H9 (cell line): Measurements from ENCODE around the gene SMARCAL1. TPM values are rescaled to one million over a fixed set of nuclear protein-coding genes. Genes with fewer than 3 reads are reported as not detected.

ENCODE experiments used
- DNase-seq: peaks from one replicate; pipeline ENCODE4 v3.0.0-alpha.2; 2017
- H2AFZ ChIP-seq: one replicate; pipeline ENCODE4 v1.6.1; 2013; ENCODE audit warnings: mild to moderate bottlenecking, low read length, control low read depth, moderate library complexity
- H2AK5ac ChIP-seq: 2 replicates; pipeline ENCODE4 v1.6.1; 2013; ENCODE audit warnings: low read length, control low read depth, mixed read lengths; ENCODE audit not compliant: insufficient read length
- H2BK120ac ChIP-seq: one replicate; pipeline ENCODE4 v1.6.1; 2013; ENCODE audit warnings: low read depth, mild to moderate bottlenecking, low read length, control low read depth, inconsistent platforms; ENCODE audit not compliant: poor library complexity, severe bottlenecking
- H2BK12ac ChIP-seq: 2 replicates; pipeline ENCODE4 v1.6.1; 2013; ENCODE audit warnings: low read length, control low read depth, mixed read lengths, low read depth; ENCODE audit not compliant: insufficient read length
- H2BK15ac ChIP-seq: 2 replicates; pipeline ENCODE4 v1.6.1; 2013; ENCODE audit warnings: low read depth, low read length, control low read depth
- H2BK20ac ChIP-seq: one replicate; pipeline ENCODE4 v1.6.1; 2013; ENCODE audit warnings: low read depth, mild to moderate bottlenecking, low read length, control low read depth, inconsistent platforms; ENCODE audit not compliant: poor library complexity, severe bottlenecking
- H2BK5ac ChIP-seq: 2 replicates; pipeline ENCODE4 v1.6.1; 2013; ENCODE audit warnings: low read length, control low read depth, mixed read lengths; ENCODE audit not compliant: insufficient read length
- H3K14ac ChIP-seq: 2 replicates; pipeline ENCODE4 v1.6.1; 2013; ENCODE audit warnings: low read length, control low read depth; ENCODE audit not compliant: insufficient read depth
- H3K18ac ChIP-seq: 2 replicates; pipeline ENCODE4 v1.6.1; 2013; ENCODE audit warnings: low read depth, mild to moderate bottlenecking, mixed read lengths, low read length, control low read depth; ENCODE audit not compliant: insufficient read length
- H3K23ac ChIP-seq: 2 replicates; pipeline ENCODE4 v1.6.1; 2013; ENCODE audit warnings: low read length, control low read depth, mixed read lengths, low read depth; ENCODE audit not compliant: insufficient read length
- H3K23me2 ChIP-seq: 2 replicates; pipeline ENCODE4 v1.6.1; 2013; ENCODE audit warnings: low read depth, mild to moderate bottlenecking, mixed read lengths, low read length, control low read depth; ENCODE audit not compliant: insufficient read length, poor library complexity, severe bottlenecking
- H3K27ac ChIP-seq: 2 replicates; pipeline ENCODE4 v1.5.1; 2013; ENCODE audit warnings: low read length, control low read depth, mixed read lengths, low read depth; ENCODE audit not compliant: insufficient read length
- H3K27me3 ChIP-seq: 2 replicates; pipeline ENCODE4 v1.6.1; 2013; ENCODE audit warnings: low read length, control low read depth, inconsistent platforms; ENCODE audit not compliant: insufficient read depth
- H3K4ac ChIP-seq: 2 replicates; pipeline ENCODE4 v1.6.1; 2013; ENCODE audit warnings: low read depth, mild to moderate bottlenecking, control low read depth, inconsistent platforms, low read length, moderate library complexity
- H3K4me1 ChIP-seq: 2 replicates; pipeline ENCODE4 v1.6.1; 2013; ENCODE audit warnings: low read length, control low read depth, inconsistent platforms; ENCODE audit not compliant: insufficient read depth
- H3K4me2 ChIP-seq: 2 replicates; pipeline ENCODE4 v1.6.1; 2013; ENCODE audit warnings: low read length, control low read depth, mixed read lengths; ENCODE audit not compliant: insufficient read length, insufficient read depth
- H3K56ac ChIP-seq: 2 replicates; pipeline ENCODE4 v1.6.1; 2013; ENCODE audit warnings: low read depth, mild to moderate bottlenecking, mixed read lengths, low read length, control low read depth; ENCODE audit not compliant: insufficient read length
- H3K79me1 ChIP-seq: 2 replicates; pipeline ENCODE4 v1.6.1; 2013; ENCODE audit warnings: low read depth, mild to moderate bottlenecking, moderate library complexity, low read length, control low read depth, inconsistent platforms; ENCODE audit not compliant: insufficient read depth, poor library complexity, severe bottlenecking
- H3K79me2 ChIP-seq: 2 replicates; pipeline ENCODE4 v1.6.1; 2013; ENCODE audit warnings: low read length, control low read depth, inconsistent platforms; ENCODE audit not compliant: insufficient read depth
- H3K9ac ChIP-seq: 2 replicates; pipeline ENCODE4 v1.6.1; 2013; ENCODE audit warnings: low read length, control low read depth, mixed read lengths; ENCODE audit not compliant: insufficient read length; ENCODE audit errors: extremely low read depth
- H3K9me3 ChIP-seq: one replicate; pipeline ENCODE4 v1.6.1; 2013; ENCODE audit warnings: low read depth, low read length, inconsistent platforms; ENCODE audit not compliant: control insufficient read depth
- H3T11ph ChIP-seq: one replicate; pipeline ENCODE4 v1.6.1; 2013; ENCODE audit warnings: mild to moderate bottlenecking, low read length, control low read depth, inconsistent platforms
- H4K20me1 ChIP-seq: one replicate; pipeline ENCODE4 v1.6.1; 2013; ENCODE audit not compliant: control insufficient read depth, insufficient read length, insufficient read depth
- H4K5ac ChIP-seq: 2 replicates; pipeline ENCODE4 v1.6.1; 2013; ENCODE audit warnings: low read depth, mild to moderate bottlenecking, mixed read lengths, low read length, control low read depth; ENCODE audit not compliant: insufficient read length
- H4K8ac ChIP-seq: replicated peaks from 2 replicates; pipeline ENCODE4 v1.6.1; 2013; ENCODE audit warnings: low read length, control low read depth, mixed read lengths, low read depth; ENCODE audit not compliant: insufficient read length
- H4K91ac ChIP-seq: 2 replicates; pipeline ENCODE4 v1.6.1; 2013; ENCODE audit warnings: low read depth, mild to moderate bottlenecking, moderate library complexity, mixed read lengths, low read length, control low read depth; ENCODE audit not compliant: insufficient read length
- H3K27ac Mint-ChIP-seq, 3 experiments: 2 replicates in 2 of 3; 3 replicates in 1 of 3; pipeline ENCODE4 v1.8.0; 2020 to 2021; ENCODE audit warnings: mixed read lengths in 3 of 3, mild to moderate bottlenecking in 1 of 3, moderate library complexity in 1 of 3
- H3K27me3 Mint-ChIP-seq: 2 replicates; pipeline ENCODE4 v1.8.0; 2021; ENCODE audit warnings: low read depth, mild to moderate bottlenecking, moderate library complexity, mixed read lengths
- H3K36me3 Mint-ChIP-seq, 3 experiments: 2 replicates in 2 of 3; 3 replicates in 1 of 3; pipeline ENCODE4 v1.8.0; 2020 to 2021; ENCODE audit warnings: low read depth in 3 of 3, mixed read lengths in 3 of 3; ENCODE audit not compliant: insufficient read depth in 1 of 3
- H3K4me1 Mint-ChIP-seq, 2 experiments: 2 replicates each; pipeline ENCODE4 v1.8.0; 2020; ENCODE audit warnings: mixed read lengths in 2 of 2
- H3K4me3 Mint-ChIP-seq, 2 experiments: 2 replicates in 1 of 2; 3 replicates in 1 of 2; pipeline ENCODE4 v1.8.0; 2020 to 2021; ENCODE audit warnings: mild to moderate bottlenecking in 2 of 2, mixed read lengths in 2 of 2, moderate library complexity in 1 of 2
- H3K9me3 Mint-ChIP-seq, 2 experiments: 2 replicates in 1 of 2; 3 replicates in 1 of 2; pipeline ENCODE4 v1.8.0; 2020; ENCODE audit warnings: mild to moderate bottlenecking in 2 of 2, mixed read lengths in 2 of 2, moderate library complexity in 1 of 2
- CTCF ChIP-seq: fragments of 200-600 bp; sonication (generic); conservative IDR thresholded peaks from 3 replicates; pipeline ENCODE4 v1.8.0; 2021; ENCODE audit warnings: antibody characterized with exemption, mild to moderate bottlenecking
- WGBS: extraction: QIAGEN DNeasy Blood & Tissue Kit; methylation state at CpG from one replicate; pipeline ENCODE4 v1.1.7; 2013; ENCODE audit warnings: missing lambda C conversion rate, low lambda C conversion rate, mixed read lengths; ENCODE audit not compliant: insufficient read length; ENCODE audit errors: extremely low coverage; 5-methylcytosine and 5-hydroxymethylcytosine counted together
- total RNA-seq: library from RNA; stranded (reverse); gene quantifications from 2 replicates; pipeline ENCODE4 v1.2.1, GENCODE V29; 2021

SMARCAL1 gene
- total RNA-seq, 1 experiment from 2014 or later: 16.5 TPM

GRCh38 chr2:216365518-216365917 lies 46.8 kb upstream of the SMARCAL1 start:
- no peak overlapping the region for H3K27ac Mint-ChIP-seq
- Histone ChIP-seq H3K79me1 (no peaks in the 10 kb centered on the region), H4K8ac (no peak overlapping the region), H2BK5ac (no peak overlapping the region), H2AK5ac (no peak overlapping the region), H3K27me3 (peaks cover under 1% of the 10 kb centered on the region; the same call in 1 of the 2 replicates), H3K79me2 (no peaks in the 10 kb centered on the region), H2BK15ac (no peak overlapping the region), H3K14ac (no peak overlapping the region), H3K4ac (no peak overlapping the region), H3K9me3 (no peaks in the 10 kb centered on the region), H3T11ph (no peak overlapping the region), H2BK120ac (no peak overlapping the region), H2AFZ (no peak overlapping the region), H3K4me2 (no peak overlapping the region), H3K18ac (no peak overlapping the region), H4K91ac (no peak overlapping the region), H4K20me1 (no peaks in the 10 kb centered on the region), H3K9ac (no peak overlapping the region), H4K5ac (no peak overlapping the region), H3K56ac (no peak overlapping the region), H3K23me2 (no peaks in the 10 kb centered on the region), H2BK12ac (no peak overlapping the region), H3K4me1 (peaks cover 3% of the 10 kb centered on the region; the same call in 1 of the 2 replicates), H2BK20ac (no peak overlapping the region), H3K27ac (no peak overlapping the region), H3K23ac (no peak overlapping the region)
- no peaks in the 10 kb centered on the region for H3K9me3 Mint-ChIP-seq
- no peak for DNase-seq
- H3K27me3 Mint-ChIP-seq: peaks cover 51% of the 10 kb centered on the region
- no peak overlapping the region for H3K4me3 Mint-ChIP-seq
- TF ChIP-seq CTCF: no peak
- WGBS: no CpG with 5 or more reads among the region's 2 CpGs
- H3K36me3 Mint-ChIP-seq: no peaks in the 10 kb centered on the region
- peaks cover 14 to 34% of the 10 kb centered on the region in 2 experiments for H3K4me1 Mint-ChIP-seq
